Lower leg skin (tissue), 4 donors: ENCODE measurements around the gene NEU3. TPM values are rescaled to one million over a fixed set of nuclear protein-coding genes. Genes with fewer than 3 reads are reported as not detected.
"Not testable (repeated sequence)": the region's sequence is repeated elsewhere in the genome, so short reads cannot be mapped to it uniquely, and the experiment has no call there.

Experiments
- DNase-seq, 2 donors: peaks; one replicate each; pipeline ENCODE4 v3.0.0-alpha.2; 2019; ENCODE audit warnings: low spot score in 2 of 2
- H3K4me3 ChIP-seq: fragments of 200-600 bp; sonication (generic); 2 replicates; pipeline ENCODE4 v1.5.1; 2017; ENCODE audit warnings: mild to moderate bottlenecking, low read depth; ENCODE audit not compliant: poor library complexity, severe bottlenecking
- POLR2A ChIP-seq, 2 donors: fragments of 450-650 bp; IDR thresholded peaks; one replicate each; pipeline ENCODE4 v1.6.1; 2016 to 2017; ENCODE audit warnings: antibody characterized with exemption in 2 of 2, mild to moderate bottlenecking in 1 of 2, moderate library complexity in 1 of 2
- WGBS, 2 donors: methylation state at CpG; one replicate each; pipeline ENCODE4 v1.1.5; 2018; 5-methylcytosine and 5-hydroxymethylcytosine counted together
- intact Hi-C: fragments of 100-400 bp; cut with DNase I; formaldehyde crosslinking; loops from one replicate; pipeline ENCODE4 v1.15.0; 2023; ENCODE audit warnings: low total_unique reads
- total RNA-seq, 4 donors: library from RNA; depleted of rRNA; stranded (reverse); fragments of >200 nt; gene quantifications; one replicate each; pipeline ENCODE4 v1.1.0, GENCODE V29; 2016
- TF ChIP-seq, protein P1 (sequence below), 3 donors: fragments of 450-650 bp; IDR thresholded peaks; one replicate each; pipeline ENCODE4 v1.5.1; 2016; ENCODE audit warnings: antibody characterized with exemption in 3 of 3, mild to moderate bottlenecking in 3 of 3, moderate library complexity in 2 of 3

The NEU3 gene
- total RNA-seq, 4 donors from 2014 or later: 4.3 to 7.4 (median 5.9) TPM

DNA sequence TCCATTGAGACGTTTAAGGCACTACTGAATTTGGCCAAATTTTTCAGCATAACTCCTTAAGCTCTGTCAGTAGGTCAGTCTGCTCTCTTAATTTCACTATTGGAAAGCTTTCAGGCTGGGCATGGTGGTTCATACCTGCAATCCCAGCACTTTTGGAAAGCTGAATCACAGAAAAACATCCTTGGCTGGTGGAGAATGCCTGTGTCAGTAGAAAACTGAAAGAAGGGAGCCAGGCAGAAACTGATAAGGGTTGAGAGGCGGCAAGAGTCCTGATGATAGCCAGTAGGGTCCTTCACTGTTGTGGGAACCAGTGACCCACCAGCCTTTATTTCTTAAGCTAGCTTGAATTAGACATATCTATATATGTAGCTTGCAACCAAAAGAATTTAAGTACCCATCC, 22.6 kb downstream of the NEU3 start:
- WGBS, 2 donors: 81 to 89% methylated on average over 2 of the region's 2 CpGs
- intact Hi-C loops: no loop called here
- DNase-seq: no peak
- no peak overlapping the region for H3K4me3 ChIP-seq
- no peak for TF ChIP-seq POLR2A (IDR thresholded peaks at IDR 0.05)
- TF ChIP-seq, protein P1, sequence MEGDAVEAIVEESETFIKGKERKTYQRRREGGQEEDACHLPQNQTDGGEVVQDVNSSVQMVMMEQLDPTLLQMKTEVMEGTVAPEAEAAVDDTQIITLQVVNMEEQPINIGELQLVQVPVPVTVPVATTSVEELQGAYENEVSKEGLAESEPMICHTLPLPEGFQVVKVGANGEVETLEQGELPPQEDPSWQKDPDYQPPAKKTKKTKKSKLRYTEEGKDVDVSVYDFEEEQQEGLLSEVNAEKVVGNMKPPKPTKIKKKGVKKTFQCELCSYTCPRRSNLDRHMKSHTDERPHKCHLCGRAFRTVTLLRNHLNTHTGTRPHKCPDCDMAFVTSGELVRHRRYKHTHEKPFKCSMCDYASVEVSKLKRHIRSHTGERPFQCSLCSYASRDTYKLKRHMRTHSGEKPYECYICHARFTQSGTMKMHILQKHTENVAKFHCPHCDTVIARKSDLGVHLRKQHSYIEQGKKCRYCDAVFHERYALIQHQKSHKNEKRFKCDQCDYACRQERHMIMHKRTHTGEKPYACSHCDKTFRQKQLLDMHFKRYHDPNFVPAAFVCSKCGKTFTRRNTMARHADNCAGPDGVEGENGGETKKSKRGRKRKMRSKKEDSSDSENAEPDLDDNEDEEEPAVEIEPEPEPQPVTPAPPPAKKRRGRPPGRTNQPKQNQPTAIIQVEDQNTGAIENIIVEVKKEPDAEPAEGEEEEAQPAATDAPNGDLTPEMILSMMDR (IDR thresholded peaks at IDR 0.05): no peak

DNA sequence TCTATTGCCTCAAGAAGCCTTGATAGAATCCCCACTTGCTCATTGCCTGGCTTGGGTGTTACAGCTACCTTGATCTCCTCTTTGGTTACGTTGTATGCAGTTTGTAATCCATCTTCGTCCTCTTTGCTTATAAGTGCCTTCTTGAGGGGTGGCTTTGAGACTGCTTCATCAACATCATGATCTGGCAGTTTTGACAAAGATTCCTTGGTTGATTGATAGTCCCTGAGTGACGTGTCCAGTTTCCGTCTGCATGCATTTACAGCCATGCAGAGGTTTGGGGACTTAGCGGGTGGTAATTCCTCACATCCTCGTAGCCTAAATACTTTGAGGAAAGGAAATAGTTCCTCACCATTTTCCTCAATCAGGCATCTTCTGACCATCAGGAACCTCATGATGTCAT, 23.1 kb downstream of the NEU3 start:
- TF ChIP-seq POLR2A (IDR thresholded peaks at IDR 0.05): no peak
- TF ChIP-seq, protein P1 (IDR thresholded peaks at IDR 0.05): no peak
- H3K4me3 ChIP-seq: no peak overlapping the region
- intact Hi-C loops: no loop called here
- DNase-seq: no peak
- WGBS, 2 donors: 91 to 94% methylated on average over 6 of the region's 6 CpGs

DNA sequence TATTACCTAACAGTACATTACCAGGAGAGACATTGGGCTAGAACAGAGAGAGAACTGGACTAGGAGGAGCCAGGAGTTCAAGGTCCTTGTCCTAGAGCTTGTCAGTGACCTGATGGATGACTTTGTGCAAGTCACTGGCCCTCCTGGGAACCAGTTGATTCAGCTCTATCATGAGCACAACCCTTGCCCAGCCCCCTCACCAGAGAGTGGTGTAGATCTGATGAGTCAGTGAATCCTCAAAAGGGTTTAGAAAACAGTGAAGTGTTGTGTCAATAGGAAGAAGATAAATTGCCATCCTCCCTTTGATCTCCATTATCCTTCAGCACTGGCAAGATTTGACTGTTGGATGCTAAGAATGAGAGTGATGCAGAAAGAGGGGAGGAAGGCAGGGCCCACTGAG, 24.3 kb downstream of the NEU3 start:
- DNase-seq: no peak
- no peak overlapping the region for H3K4me3 ChIP-seq
- TF ChIP-seq POLR2A (IDR thresholded peaks at IDR 0.05): no peak
- TF ChIP-seq, protein P1 (IDR thresholded peaks at IDR 0.05): no peak
- intact Hi-C loops: no loop called here

DNA sequence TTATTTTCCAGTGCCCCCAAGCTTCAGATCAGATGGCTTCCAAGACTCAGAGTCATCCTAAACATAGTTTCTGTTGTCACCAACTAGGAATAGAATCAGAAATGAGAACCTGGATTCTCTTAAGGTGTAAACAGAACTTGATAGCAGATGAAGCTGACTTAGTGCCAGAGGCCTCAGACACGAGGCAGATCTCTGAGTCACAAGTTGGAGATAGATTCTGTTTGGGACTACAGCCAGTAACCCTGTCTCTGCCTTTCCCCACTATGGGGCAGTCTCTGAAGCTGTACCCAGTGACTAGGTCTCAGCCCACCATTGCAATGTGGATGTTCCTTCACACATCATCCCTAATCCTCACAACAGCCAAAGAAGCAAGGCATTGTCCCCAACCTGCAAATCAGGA, 25.4 kb downstream of the NEU3 start:
- 6 to 14% methylated on average over 1 of the region's 1 CpG for WGBS, 2 donors
- H3K4me3 ChIP-seq: no peak overlapping the region
- TF ChIP-seq, protein P1 (IDR thresholded peaks at IDR 0.05): no peak
- TF ChIP-seq POLR2A (IDR thresholded peaks at IDR 0.05): no peak
- intact Hi-C loops: no loop called here
- DNase-seq: no peak

DNA sequence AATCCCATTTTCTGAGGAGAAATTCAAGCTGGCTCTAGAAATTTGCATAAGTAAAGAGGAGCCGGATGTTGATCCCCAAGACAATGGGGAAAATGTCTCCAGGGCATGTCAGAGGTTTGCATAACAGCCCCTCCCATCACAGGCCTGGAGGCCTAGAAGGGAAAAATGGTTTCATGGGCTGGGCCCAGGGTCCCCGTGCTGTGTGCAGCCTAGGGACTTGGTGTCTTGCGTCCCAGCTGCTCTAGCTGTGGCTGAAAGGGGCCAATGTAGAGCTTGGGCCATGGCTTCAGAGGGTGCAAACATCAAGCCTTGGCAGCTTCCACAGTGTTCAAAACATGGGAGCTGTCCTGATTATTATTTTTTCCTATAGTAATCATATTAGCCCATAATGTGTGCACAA, 30.5 kb downstream of the NEU3 start:
- DNase-seq, H3K4me3 ChIP-seq, intact Hi-C loops: not testable (repeated sequence)
- 88 to 90% methylated on average over 3 of the region's 3 CpGs for WGBS, 2 donors

DNA sequence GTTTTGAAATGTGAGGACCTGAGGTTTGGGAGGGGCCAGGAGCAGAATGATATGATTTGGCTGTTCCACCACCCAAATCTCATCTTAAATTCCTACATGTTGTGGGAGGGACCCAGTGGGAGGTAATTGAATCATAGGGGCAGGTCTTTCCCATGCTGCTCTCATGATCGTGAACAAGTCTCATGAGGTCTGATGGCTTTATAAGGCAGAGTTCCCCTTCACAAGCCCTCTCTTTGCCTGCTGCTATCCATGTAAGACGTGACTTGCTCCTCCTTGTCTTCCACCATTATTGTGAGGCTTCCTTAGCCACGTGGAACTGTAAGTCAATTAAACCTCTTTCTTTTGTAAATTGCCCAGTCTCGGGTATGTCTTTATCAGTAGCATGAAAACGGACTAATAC, 31.6 kb downstream of the NEU3 start:
- intact Hi-C loops: loop anchor here (10.0 kb wide), 1 partner anchor 224 kb away; the partner anchor contains the start of gene TPBGL
- not testable (repeated sequence) for H3K4me3 ChIP-seq, DNase-seq
- 87 to 88% methylated on average over 5 of the region's 5 CpGs for WGBS, 2 donors

DNA sequence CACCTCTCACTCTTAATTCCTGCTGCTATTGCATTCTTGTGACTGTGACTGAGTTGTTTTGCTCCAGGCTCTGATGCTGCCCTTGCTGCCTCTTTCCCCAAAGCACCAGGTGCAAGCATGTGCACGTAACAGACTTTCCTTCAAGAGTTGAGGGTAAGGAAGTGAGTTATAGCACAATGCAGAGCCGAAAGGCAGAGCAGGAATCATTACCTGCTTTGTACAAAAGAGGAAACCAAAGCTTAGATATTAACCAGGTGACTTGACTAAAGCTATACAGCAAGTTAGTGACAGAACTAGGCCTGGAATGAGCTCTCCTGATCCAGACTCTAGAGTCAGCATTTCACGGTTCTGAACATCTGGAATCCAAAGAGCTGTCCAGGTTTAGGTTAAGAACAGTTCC, 33.6 kb downstream of the NEU3 start:
- DNase-seq: no peak
- intact Hi-C loops: loop anchor here (10.0 kb wide), 1 partner anchor 223 kb away; the partner anchor contains the start of gene TPBGL
- 76 to 84% methylated on average over 3 of the region's 3 CpGs for WGBS, 2 donors
- no peak for TF ChIP-seq POLR2A (IDR thresholded peaks at IDR 0.05)
- TF ChIP-seq, protein P1 (IDR thresholded peaks at IDR 0.05): no peak
- H3K4me3 ChIP-seq: no peak overlapping the region
